GM12874 (cell line): ENCODE results near the gene TBC1D5.

ENCODE experiments used
- TF ChIP-seq, protein P1 (sequence below): IDR thresholded peaks from 2 replicates; pipeline ENCODE4 v1.5.1; 2011; ENCODE audit warnings: low read depth, mild to moderate bottlenecking, control low read depth, low read length, moderate library complexity; ENCODE audit not compliant: insufficient read depth

TBC1D5 gene

DNA sequence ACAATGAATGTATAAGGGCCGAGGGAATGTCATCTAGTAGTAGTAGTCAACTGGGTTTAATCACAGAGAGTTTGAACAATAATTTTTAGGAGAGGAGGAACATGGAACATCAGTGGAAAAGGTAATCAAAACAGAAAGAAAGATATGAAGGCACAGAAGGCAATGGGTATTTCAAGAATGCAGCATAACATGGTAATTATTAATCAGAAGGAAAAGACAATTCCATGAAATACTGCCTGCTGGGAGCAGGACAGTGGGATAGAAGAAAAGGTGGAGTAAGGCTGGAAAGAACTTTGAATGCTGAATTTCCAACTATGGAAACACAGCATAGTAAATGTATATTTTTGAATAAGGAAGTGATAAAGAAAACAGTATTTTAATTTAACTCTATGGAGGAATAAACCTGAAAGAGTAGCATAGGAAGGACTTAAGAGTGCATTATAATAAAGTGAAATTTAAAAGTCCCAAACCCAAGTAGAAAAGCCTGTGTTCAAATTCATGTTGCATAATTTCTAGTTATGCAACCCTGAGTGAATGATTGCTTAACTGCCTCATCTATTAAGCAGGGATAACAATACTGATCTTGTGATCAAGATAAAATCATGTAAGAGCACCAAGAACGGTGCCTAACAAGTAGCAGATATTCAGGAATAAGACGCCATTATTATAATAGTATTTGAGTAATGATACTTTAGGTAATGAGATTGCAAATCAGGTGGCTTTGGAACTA lies 357.7 kb downstream of the TBC1D5 start:
- TF ChIP-seq, protein P1, sequence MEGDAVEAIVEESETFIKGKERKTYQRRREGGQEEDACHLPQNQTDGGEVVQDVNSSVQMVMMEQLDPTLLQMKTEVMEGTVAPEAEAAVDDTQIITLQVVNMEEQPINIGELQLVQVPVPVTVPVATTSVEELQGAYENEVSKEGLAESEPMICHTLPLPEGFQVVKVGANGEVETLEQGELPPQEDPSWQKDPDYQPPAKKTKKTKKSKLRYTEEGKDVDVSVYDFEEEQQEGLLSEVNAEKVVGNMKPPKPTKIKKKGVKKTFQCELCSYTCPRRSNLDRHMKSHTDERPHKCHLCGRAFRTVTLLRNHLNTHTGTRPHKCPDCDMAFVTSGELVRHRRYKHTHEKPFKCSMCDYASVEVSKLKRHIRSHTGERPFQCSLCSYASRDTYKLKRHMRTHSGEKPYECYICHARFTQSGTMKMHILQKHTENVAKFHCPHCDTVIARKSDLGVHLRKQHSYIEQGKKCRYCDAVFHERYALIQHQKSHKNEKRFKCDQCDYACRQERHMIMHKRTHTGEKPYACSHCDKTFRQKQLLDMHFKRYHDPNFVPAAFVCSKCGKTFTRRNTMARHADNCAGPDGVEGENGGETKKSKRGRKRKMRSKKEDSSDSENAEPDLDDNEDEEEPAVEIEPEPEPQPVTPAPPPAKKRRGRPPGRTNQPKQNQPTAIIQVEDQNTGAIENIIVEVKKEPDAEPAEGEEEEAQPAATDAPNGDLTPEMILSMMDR: no peak

DNA sequence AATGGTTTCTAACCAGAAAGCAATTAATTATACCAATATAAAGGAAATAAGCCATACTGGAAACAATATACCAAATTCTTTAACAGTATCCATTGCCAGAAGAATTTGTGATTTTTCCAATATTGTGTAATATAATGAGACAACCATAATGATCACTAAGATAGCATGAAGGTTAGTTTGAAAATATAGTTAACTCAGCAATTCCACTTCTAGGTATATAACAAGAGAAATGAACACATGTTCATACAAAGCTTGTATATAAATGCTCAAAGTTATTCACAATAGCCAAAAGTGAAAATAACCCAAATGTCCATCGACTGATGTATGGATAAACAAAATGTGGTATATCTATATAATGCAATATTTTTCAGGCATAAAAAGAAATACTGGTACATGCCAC lies 369.1 kb downstream of the TBC1D5 start:
- TF ChIP-seq, protein P1: no peak

DNA sequence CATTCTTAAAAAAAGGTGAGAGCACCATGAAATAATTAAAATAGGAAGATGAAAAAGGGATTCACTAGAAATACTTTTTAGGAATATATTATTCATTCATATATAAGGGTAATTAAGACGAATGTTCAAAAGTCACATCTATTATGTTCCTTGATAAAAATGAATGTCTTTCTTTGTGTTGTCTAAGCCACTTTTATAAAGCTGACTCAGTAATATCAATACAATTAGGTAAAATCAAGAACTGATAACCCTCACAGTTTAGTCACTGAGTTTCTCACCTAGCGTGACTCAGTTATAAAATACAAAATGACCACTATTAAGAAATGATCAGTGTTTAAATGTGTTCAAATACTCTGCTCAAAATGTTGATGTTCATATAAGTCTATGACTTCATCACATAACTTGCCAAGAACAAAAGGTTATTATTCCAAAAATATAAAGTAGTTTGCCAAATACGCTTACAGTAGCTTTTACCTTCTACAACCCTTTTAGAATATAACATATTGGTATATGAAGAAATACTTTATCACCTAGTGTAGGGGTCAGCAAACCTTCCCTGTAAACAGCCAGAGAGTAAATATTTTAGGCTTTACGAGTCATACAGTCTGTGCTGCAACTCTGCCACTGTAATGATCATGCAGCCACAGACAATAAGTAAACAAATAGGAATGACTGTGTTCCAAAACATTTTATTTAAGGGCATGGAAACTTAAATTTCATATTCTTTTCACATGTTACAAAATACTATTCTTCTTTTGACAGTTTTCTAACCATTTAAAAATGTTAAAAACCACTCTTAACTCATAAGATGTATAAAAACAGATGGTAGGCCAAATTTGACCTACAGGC lies 369.8 kb downstream of the TBC1D5 start:
- TF ChIP-seq, protein P1: no peak

DNA sequence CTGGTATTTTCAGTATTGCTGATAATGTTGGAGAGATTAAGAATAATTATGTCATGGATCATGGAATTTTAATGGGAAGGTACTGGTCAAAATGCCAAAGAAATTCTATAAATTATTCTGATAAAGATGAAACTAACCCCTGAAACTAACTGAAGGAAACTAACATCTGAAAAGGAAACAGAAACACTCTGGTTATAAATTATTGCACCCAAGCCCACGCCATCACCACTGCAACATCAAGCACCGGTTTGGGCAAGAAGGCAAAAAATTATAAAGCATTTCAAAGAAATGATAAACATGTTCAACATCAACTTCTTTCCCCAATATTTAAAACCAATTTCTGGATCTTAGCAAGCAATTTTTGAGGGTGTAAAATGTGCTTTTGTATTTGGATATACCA lies 372.5 kb downstream of the TBC1D5 start:
- TF ChIP-seq, protein P1: no peak

DNA sequence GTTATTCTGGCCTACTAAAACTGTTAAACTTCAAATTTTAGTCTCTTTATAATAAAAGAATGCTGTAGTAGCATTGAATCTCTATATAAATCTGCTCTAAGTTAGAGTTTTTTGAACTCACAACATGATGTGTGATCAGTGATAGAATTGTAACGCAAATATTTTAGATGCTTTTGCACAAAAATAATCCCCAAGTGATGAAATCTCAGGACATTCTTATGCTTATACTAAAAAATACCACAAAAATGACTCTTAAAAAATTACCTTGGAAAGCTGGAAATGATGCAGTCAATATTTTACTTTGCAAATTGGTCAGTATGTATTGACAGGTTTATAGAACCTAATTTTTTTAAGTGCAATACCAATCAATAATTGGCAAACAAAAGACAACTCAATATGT lies 375.3 kb downstream of the TBC1D5 start:
- TF ChIP-seq, protein P1: no peak

DNA sequence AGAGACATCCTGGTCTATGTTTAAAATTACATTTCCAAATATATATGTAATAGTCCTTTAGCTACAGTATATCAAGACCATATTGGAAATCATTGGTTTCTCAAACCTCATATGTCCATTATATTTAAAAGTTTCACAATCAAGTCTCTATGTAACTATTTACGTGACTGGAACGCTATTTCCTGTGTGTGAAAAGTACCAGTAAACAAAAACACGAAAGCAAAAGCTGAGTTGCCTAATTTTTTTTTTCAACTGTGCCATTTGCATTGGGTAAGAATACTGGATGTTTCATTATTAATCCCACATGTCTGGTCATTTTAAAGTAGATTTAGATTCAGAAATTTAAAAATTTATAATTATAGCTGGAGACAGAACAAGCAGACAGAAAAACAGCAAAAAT lies 381.4 kb downstream of the TBC1D5 start:
- TF ChIP-seq, protein P1: no peak

DNA sequence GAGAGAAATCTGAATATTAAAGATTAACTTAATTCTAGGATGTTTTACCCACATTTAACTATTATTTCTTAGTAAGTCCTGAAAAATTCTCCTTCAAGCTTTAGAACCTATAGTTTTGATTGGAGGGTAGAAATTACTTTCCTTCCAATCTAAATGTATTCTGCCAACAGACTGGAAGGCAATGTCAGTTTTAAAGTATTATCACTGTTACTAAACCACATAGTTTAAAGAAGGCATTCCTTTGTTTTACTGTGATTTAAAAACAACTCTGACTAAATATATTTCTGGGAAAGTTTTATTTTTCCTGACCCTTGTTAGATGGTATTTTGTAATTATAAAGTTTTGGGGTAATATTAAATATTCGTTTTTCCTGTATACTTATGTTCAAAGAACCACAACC lies 382.5 kb downstream of the TBC1D5 start:
- TF ChIP-seq, protein P1: no peak
